HG03066 (cell line): Measurements from ENCODE around the gene EIF2B1.

Experiments
- ATAC-seq: cut with Tn5 transposase; IDR thresholded peaks from one replicate; pipeline ENCODE4 v1.9.1; 2021; ENCODE audit warnings: low read depth; ENCODE audit not compliant: unreplicated experiment

Gene EIF2B1

DNA sequence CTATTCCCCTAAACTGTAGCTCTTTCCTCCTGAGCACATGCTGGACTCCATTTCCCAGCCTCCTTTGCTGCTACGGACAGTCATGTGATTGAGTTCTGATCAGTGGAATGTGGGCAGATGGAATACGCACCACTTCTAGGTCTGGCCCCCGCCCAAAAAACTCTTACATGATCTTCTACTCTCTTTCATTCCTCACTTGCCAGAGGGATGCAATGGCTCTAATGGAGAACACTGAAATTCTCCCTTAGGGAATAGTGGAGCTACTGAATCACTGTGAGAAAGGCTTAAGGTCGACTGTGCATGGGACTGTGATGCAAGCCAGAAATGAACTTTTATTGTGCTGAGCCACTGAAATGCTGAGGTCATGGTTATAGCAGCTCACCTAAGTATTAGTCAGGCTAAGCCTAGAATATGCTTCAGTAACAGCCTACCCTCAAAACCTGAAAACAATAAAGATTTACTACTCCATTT, 62.1 kb downstream of the EIF2B1 start:
- ATAC-seq = no peak
